Left ventricle myocardium inferior (tissue), 1 donor: ENCODE measurements around the gene GOLGA6B. TPM values are rescaled to one million over a fixed set of nuclear protein-coding genes. Genes with fewer than 3 reads are reported as not detected.
"Not testable (repeated sequence)": the region's sequence is repeated elsewhere in the genome, so short reads cannot be mapped to it uniquely, and the experiment has no call there.

Experiments
- DNase-seq: peaks from one replicate; pipeline ENCODE4 v3.0.0-alpha.2; 2020
- H3K27ac ChIP-seq: fragments of 200-600 bp; replicated peaks from 2 replicates; pipeline ENCODE4 v1.8.0; 2021
- H3K27me3 ChIP-seq: fragments of 200-600 bp; 2 replicates; pipeline ENCODE4 v1.8.0; 2021; ENCODE audit warnings: low read depth
- H3K36me3 ChIP-seq: fragments of 200-600 bp; 2 replicates; pipeline ENCODE4 v1.8.0; 2021
- H3K4me1 ChIP-seq: fragments of 200-600 bp; 2 replicates; pipeline ENCODE4 v1.8.0; 2021
- H3K4me3 ChIP-seq: fragments of 200-600 bp; 2 replicates; pipeline ENCODE4 v1.8.0; 2021; ENCODE audit warnings: mild to moderate bottlenecking, moderate library complexity
- H3K9me3 ChIP-seq: fragments of 200-600 bp; replicated peaks from 2 replicates; pipeline ENCODE4 v1.8.0; 2021
- CTCF ChIP-seq: fragments of 200-600 bp; IDR thresholded peaks from 2 replicates; pipeline ENCODE4 v1.8.0; 2021; ENCODE audit warnings: antibody characterized with exemption, mild to moderate bottlenecking, borderline replicate concordance
- intact Hi-C: fragments of 100-400 bp; cut with micrococcal nuclease; formaldehyde crosslinking; loops from one replicate; pipeline ENCODE4 v1.11.0; 2022
- total RNA-seq: library from RNA; stranded (reverse); fragmentation: NEBNext Ultra II Directional; extraction: Animal tissue kit (Norgen Biotek cat#: 25700); gene quantifications from one replicate; pipeline ENCODE4 v1.2.1, GENCODE V29; 2021
- donor health status: DM: no; HTN: yes; CAD: no; lungs with severe emphysema.

GOLGA6B gene
- total RNA-seq, 1 donor from 2014 or later = not detected

DNA sequence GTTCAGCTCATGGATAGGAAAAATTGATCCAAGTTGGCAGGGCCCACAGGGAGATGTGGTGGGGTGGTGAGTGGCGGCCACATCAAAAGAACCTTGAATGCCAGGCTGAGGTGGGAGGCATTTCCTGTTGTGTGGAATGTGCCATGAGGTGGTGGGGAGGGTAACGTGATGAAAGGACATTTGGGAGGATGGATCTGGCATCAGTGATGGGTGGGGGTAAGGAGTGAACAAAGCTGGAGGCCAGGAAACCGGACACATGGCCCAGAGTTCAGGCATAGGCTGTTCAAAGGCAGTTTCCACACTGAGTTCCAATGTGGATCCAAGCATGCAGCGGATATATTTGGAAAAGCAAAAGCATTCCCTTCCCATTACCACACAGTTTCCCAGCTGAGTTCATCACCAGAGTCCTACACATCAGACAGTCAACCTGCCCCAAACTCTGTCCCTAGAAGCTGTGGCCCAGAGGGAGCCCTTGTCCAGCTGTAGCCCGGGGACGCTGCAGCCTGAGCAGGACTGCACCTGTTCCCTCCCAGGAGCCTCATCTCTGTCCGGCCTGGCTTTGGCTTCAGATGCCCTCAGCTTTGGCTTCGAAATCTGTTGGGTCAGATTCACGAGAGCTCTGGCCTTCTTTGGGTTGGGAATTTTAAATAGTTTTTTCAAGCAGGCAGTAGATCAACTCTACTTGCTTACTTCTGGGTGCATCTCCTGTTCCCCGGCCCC is 37.8 kb upstream of the GOLGA6B start:
- Histone ChIP-seq H3K4me1 (peaks cover 12% of the 10 kb centered on the region), H3K27ac (no peak overlapping the region), H3K9me3 (no peaks in the 10 kb centered on the region), H3K4me3 (no peak overlapping the region), H3K27me3 (no peaks in the 10 kb centered on the region), H3K36me3 (no peaks in the 10 kb centered on the region)
- intact Hi-C loops = no loop called here
- no peak for TF ChIP-seq CTCF
- DNase-seq = no peak

DNA sequence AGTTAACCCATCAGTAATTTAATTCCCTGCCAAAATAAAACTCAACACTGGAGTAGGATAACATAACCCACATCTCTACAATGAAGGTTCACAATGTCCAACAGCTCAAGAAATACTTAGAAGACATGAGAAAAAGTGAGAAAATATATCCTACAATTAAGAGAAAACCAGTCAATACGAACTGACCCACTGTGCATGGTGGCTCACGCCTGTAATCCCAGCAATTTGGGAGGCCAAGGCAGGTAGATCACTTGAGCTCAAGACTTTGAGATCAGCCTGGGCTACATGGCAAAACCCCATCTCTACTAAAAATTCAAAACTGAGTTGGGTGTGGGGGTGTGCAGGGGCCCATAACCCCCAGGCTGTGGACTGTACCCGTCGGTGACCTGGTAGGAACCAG is 30.6 kb upstream of the GOLGA6B start:
- H3K27me3 ChIP-seq, DNase-seq, intact Hi-C loops, H3K27ac ChIP-seq, H3K4me3 ChIP-seq, H3K9me3 ChIP-seq, H3K36me3 ChIP-seq, H3K4me1 ChIP-seq: not testable (repeated sequence)

DNA sequence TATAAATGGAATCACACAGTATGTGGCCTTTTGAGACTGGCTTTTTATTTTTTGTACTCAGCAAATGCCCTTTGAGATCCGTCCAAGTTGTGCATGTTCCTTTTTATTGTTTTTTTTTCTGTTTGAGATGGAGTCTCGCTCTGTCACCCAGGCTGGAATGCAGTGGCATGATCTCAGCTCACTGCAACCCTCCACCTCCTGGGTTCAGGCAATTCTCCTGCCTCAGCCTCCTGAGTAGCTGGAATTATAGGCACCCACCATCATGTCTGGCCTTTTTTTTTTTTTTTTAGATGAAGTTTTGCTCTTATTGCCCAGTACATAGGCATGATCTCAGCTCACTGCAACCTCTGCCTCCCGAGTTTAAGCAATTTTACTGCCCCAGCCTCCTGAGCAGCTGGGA is 28.3 kb upstream of the GOLGA6B start:
- H3K27ac ChIP-seq, intact Hi-C loops, H3K9me3 ChIP-seq, H3K36me3 ChIP-seq, H3K4me1 ChIP-seq, DNase-seq, H3K4me3 ChIP-seq, H3K27me3 ChIP-seq: not testable (repeated sequence)

DNA sequence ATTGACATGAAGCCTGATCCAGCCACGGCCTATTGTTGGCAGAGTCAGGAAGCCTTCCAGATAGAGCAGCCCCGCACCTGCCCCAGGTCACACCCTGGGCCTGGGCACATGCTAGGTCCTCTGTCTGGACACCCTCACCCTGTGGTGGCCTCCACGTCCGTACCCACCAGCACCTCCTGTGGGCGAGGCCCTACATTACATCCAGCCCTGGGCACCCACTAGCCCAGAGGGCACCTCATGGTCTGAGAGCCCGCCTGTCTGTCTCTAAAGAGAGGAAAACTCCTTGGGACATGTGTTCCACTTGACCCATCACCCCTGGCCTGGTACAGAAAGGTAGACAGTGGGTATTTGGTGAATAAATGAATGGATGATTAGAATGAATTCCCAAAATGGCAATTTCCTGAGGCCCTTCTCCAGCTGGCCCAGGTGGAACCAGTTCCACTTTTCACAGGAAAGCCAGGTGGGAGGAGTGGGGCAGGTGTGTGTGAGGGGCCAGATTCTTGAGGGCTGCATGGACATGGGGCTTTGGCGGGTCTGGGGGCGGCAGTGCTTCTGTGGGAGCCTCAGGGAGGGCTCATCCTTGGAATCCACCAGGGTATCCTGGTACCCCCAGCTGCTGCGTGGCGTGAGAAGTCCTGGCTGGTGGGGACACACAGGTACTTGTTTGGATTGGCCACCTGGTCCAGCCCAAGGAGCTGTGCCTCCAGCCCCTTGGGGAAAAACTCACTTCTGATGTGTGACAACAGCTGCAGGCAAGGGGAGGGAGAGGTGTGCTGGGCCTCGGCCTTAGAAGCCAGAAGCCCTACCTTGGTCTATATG is 26.0 kb upstream of the GOLGA6B start:
- intact Hi-C loops = not testable (repeated sequence)

DNA sequence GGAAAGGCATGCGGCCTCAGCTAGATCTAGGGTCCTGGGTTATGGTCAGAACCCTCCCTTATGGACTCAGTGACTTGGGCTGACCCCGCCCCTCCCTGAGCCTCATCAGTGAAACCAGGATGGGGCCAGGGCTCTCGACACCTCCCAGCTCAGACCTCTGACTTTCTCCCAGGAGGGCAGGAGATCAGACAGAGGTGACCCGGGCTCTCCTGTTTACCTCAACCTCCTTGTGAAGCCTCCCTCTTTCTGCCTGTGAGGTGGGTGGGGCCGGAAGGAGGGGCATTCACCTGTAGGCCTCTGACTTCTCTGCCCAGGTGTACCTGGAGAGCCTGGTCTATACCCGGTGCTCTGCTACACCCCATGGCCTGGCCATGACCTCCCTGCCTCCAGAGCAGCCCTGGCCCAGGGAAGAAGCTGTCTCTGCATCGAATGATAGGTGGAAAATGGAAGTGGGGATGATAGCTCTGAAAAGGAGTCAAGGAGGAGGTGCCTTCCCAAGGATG is 25.4 kb upstream of the GOLGA6B start:
- H3K27me3 ChIP-seq, DNase-seq, H3K4me3 ChIP-seq, H3K27ac ChIP-seq, H3K36me3 ChIP-seq, intact Hi-C loops, H3K4me1 ChIP-seq, H3K9me3 ChIP-seq: not testable (repeated sequence)

More for the DNA sequence above, 26.0 kb upstream of the GOLGA6B start:
- H3K4me1 ChIP-seq, DNase-seq, H3K9me3 ChIP-seq, H3K4me3 ChIP-seq, H3K36me3 ChIP-seq, H3K27me3 ChIP-seq, H3K27ac ChIP-seq: not testable (repeated sequence)
- TF ChIP-seq CTCF = peak; percentile 19

DNA sequence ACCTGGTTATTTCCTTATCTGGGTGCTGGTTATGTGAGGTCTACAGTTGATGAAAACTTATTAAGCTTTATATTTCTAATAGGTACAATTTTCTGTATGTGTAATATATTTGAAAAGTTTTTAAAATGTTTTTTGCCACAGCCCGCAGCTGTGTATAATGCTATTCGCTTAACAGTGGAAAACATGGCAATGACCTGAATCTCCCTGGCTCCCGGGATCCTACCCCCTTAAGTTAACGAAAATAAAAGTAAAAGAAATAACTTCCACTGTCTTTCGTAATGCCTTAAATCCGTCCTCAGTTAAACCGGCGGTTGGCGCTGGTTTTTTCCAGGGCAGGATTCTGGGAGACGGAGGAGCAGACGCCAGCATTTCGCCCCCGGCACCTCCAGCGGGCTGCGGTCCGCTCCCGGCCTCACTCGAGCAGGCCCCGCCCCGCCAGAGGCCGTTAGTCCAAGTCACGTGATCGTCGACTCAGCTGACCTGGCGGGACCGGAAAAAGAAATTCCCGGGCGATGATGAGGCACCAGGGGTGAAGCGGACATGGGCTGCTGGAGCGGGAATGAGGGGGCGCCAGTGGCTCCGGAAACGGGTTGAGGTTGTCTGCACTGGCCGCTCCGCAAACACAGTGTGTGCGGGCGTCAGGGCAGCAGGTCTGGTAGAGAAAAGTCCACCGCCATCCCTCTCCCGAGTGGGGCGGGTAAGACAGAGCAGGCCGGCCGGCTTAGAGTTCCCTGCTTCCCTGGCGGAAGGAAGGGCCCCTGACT is 17.8 kb upstream of the GOLGA6B start:
- intact Hi-C loops = not testable (repeated sequence)

DNA sequence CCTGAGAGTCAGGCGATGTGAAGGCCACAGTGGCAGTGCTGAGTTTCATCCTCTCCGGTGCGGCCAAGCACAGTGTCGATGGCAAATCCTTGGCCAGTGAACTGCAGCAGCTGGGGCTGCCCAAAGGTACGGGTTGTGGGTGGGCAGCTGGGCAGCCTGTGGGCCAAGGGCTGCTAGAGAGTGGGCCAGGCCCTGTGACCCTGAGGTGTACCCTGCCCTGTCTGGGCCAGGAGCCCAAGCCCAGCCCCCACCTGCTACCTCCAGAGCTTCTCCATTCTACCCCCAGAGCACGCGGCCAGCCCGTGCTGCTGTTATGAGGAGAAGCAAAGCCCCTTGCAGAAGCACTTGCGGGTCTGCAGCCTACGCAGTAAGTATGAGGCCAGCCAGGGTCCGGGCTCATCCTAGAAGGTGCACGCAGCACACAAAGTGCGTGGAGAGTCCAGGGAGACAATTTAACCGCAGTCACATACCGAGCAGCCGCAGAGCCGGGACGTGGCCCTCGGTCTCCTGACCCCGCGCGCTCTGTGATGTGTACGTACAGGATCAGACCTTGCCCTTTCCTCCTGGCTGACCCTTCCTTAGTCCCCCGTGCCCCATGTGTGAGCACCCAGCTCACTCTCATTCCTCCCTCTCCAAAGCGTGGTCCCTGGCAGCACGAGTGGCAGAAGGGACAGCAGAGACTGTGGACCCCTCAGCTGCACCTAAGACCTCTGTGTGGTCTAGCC is 14.6 kb upstream of the GOLGA6B start:
- H3K4me3 ChIP-seq, H3K27me3 ChIP-seq, H3K9me3 ChIP-seq, H3K36me3 ChIP-seq, H3K27ac ChIP-seq, H3K4me1 ChIP-seq, DNase-seq, intact Hi-C loops: not testable (repeated sequence)

More for the DNA sequence above, 17.8 kb upstream of the GOLGA6B start:
- H3K27me3 ChIP-seq, H3K36me3 ChIP-seq, H3K9me3 ChIP-seq, H3K4me1 ChIP-seq: not testable (repeated sequence)
- Histone ChIP-seq H3K4me3 (peak overlapping the region; percentile 58), H3K27ac (peak overlapping the region; percentile 63)
- DNase-seq = peak; percentile 79

DNA sequence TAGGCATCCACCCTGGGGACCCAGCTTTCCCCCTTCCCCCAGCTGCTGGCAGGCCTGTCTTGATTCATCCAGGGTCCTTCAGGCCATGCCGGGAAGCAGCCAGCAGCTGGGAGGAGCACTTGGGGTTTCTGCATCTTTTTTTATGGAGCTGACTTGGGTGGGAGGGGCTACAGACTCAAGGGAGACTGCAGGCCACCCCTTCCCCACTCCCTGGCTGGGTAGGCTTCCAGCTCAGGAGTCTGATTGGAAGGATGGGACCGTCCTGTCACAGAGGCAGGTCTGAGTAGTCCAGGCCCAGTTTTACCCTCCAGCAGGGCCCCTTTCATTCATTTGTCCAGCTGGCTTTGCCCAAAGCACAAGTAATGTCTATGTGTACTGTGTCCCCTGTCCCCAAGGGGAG is 12.2 kb upstream of the GOLGA6B start:
- DNase-seq, intact Hi-C loops, H3K4me3 ChIP-seq, H3K4me1 ChIP-seq, H3K36me3 ChIP-seq, H3K27ac ChIP-seq, H3K9me3 ChIP-seq, H3K27me3 ChIP-seq: not testable (repeated sequence)

DNA sequence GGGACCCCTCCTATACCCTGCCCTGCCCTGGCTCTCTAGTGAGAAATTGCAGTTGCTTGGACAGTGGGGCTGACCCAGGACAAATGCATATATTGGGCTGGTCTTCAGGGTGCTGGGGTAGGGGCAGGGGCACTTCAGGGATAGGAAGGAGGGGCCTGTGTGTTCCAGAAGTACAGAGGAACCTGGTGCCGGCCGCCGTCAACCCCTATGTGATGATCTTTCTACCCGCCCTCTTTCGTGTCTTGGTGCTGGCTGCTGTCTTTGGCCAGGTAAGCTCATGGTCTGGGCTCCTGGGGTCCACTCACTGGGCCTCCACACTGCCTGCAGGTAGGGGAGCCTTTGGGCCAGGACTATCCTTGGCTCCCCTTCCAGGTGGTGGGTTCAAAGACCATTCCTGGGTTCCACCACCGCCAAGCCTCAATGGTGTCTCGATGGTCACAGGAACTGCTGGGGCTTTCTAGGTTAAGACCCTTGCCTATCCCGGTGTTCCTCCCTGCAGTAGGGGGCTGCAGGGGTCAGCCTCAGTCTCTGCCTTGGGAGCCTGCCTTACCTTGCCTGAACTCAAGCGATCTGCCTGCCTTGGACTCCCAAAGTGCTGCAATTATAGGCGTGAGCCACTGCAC is 5.8 kb upstream of the GOLGA6B start:
- DNase-seq, H3K27ac ChIP-seq, H3K27me3 ChIP-seq, H3K4me3 ChIP-seq, H3K36me3 ChIP-seq, H3K9me3 ChIP-seq, intact Hi-C loops, H3K4me1 ChIP-seq: not testable (repeated sequence)

- H3K27ac ChIP-seq, DNase-seq, intact Hi-C loops, H3K9me3 ChIP-seq, H3K27me3 ChIP-seq, H3K36me3 ChIP-seq, H3K4me3 ChIP-seq, H3K4me1 ChIP-seq: not testable (repeated sequence)
Observed at GRCh38 chr15:72656014-72656413, 1.5 kb downstream of the GOLGA6B start.
